ENCODE data around the gene UCP2. TPM values are rescaled to one million over a fixed set of nuclear protein-coding genes. Genes with fewer than 3 reads are reported as not detected.

The UCP2 gene
- total and polyA plus RNA-seq, 10 of the 15 experiments (the other 5 are each of a cell fraction or from before 2014, with no cell fraction given): 32.9 to 248 (median 154) TPM

DNA sequence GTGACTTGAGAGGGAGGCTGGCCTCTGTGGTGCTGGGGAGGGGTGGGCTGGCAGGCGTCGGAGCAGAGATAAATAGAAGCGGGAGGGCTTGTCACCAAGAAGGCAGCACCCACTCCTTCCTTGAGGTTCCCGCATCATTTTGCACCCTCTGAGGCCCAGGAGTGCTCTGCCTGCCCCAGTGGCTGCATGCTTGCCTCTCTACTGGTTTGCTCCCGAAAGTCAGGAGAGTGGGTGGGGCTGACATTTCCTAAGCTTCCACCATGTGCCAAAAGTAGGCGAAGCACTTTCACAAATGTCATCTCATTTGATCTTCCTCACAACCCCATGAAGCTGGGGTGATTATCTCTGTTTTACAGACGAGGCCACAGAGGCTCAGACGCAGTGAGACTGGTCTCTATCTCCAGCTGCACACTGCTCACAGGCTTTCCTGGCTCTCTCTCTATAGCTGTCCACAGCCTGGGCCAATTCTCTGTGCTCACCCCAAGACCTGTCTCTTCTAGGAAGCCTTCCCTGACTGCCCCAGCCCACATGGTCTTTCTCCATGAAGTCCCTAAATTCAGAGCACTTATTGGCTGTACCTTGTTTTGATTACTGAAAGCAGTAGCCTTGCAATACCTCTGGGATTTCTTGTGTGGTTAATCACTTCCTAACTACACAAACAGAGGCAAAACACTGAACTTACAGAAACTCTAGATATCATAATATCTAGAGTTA, 28.9 kb upstream of the UCP2 start (continued):
- TF ChIP-seq EED (IDR thresholded peaks at IDR 0.05; ENCODE audit: low read depth) (peak; percentile 81), HCFC1 (IDR thresholded peaks at IDR 0.05; ENCODE audit: low read length) (no peak), DPF2 (IDR thresholded peaks at IDR 0.05) (no peak), ETV6 (conservative IDR thresholded peaks at IDR 0.05 in 1 of 2, IDR thresholded peaks at IDR 0.05 in 1 of 2; ENCODE audit: borderline replicate concordance in 1 of 2, low read depth in 1 of 2) (peak in 1 of 2 experiments; percentile 53; a peak in 1 of 4 replicates), NR2F1 (conservative IDR thresholded peaks at IDR 0.05) (no peak), SP1 (IDR thresholded peaks at IDR 0.05; ENCODE audit: low read depth, low read length) (no peak), HDAC2 (IDR thresholded peaks at IDR 0.05) (no peak), SUZ12 (IDR thresholded peaks at IDR 0.05; ENCODE audit: unreplicated experiment) (no peak)
- TF ChIP-seq, protein P1, sequence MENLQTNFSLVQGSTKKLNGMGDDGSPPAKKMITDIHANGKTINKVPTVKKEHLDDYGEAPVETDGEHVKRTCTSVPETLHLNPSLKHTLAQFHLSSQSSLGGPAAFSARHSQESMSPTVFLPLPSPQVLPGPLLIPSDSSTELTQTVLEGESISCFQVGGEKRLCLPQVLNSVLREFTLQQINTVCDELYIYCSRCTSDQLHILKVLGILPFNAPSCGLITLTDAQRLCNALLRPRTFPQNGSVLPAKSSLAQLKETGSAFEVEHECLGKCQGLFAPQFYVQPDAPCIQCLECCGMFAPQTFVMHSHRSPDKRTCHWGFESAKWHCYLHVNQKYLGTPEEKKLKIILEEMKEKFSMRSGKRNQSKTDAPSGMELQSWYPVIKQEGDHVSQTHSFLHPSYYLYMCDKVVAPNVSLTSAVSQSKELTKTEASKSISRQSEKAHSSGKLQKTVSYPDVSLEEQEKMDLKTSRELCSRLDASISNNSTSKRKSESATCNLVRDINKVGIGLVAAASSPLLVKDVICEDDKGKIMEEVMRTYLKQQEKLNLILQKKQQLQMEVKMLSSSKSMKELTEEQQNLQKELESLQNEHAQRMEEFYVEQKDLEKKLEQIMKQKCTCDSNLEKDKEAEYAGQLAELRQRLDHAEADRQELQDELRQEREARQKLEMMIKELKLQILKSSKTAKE (IDR thresholded peaks at IDR 0.05; ENCODE audit: low read depth, poor library complexity, severe bottlenecking): peak; percentile 70

Data from GM12878 (cell line).